GM12801 (cell line): ENCODE measurements around the gene TTC28.

Experiments used
- TF ChIP-seq, protein P1 (sequence below): IDR thresholded peaks from one replicate; pipeline ENCODE4 v1.5.1; 2011; ENCODE audit warnings: control low read depth; ENCODE audit not compliant: insufficient read length; ENCODE audit errors: extremely low read depth

TTC28 gene

DNA sequence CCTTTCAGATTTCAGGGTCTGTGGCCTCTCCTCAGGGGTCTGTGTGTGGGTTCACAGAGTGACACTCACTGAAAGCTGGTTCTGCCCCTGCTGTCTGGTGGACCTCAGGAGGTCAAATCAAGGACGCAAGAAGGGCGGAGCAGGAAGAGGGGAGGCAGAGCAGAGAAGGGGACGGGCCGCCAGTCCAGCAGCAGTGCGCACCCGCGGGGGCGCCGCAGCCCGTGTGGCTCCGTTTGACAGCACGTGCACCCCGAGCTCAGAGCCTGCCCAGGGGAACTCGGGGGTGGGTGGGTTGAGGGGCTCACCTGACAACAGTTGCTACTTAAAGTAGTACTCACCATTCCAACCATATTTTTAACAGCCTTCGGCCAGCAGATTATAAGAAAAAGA lies 689.2 kb downstream of the TTC28 start:
- TF ChIP-seq, protein P1, sequence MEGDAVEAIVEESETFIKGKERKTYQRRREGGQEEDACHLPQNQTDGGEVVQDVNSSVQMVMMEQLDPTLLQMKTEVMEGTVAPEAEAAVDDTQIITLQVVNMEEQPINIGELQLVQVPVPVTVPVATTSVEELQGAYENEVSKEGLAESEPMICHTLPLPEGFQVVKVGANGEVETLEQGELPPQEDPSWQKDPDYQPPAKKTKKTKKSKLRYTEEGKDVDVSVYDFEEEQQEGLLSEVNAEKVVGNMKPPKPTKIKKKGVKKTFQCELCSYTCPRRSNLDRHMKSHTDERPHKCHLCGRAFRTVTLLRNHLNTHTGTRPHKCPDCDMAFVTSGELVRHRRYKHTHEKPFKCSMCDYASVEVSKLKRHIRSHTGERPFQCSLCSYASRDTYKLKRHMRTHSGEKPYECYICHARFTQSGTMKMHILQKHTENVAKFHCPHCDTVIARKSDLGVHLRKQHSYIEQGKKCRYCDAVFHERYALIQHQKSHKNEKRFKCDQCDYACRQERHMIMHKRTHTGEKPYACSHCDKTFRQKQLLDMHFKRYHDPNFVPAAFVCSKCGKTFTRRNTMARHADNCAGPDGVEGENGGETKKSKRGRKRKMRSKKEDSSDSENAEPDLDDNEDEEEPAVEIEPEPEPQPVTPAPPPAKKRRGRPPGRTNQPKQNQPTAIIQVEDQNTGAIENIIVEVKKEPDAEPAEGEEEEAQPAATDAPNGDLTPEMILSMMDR: no peak

DNA sequence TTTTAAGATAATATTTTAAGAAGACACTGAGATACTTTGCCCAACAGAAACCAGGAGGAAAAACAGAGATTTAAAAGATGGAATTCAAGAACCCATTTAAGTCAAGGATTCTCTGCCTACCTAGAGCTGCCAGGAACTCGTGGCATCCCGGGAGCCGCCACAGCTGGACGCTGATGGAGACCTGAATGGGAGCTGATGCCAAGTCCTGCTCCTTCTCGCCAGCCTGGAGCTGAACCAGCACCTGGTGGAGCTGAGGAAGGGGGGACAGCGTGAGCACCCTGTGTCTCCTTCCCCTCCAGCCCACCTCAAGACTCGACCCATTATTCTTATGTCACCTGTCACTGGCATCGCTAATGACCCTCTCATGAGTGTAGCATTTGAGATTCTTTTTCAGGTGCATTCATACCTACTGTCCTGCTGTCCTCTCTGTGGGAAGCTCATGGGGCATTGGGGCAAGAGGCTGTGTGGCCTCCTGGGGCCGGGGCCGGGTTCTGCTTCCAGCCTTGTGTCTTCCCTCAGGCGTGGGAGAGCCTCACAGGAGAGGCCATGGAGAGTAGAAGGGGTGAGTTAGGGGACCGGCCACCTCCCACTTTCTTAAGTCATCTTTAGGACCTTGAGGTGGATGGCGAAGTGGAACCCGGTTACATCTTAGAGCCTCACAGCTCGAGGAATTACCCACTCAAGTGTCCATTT lies 689.7 kb downstream of the TTC28 start:
- TF ChIP-seq, protein P1: no peak

DNA sequence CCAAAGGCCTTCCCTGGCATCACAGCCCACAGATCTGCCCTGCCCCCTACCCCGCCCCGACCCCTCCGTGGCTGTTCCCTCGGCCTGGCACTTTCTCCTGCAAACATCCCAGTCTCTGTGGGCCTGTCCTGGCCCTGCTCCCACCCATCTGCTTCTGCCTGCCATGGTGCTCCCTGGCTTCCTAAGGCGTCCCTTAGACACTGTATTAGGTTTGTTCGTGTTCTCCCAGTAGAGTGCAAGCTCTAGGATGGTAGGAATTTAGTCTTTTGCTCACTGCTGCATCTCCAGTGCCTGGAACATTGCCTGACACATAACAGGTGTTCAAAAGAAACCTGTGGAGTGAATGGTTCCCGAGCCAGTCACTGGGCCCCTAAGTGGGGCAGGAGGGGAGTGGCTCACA lies 690.9 kb downstream of the TTC28 start:
- TF ChIP-seq, protein P1: no peak

DNA sequence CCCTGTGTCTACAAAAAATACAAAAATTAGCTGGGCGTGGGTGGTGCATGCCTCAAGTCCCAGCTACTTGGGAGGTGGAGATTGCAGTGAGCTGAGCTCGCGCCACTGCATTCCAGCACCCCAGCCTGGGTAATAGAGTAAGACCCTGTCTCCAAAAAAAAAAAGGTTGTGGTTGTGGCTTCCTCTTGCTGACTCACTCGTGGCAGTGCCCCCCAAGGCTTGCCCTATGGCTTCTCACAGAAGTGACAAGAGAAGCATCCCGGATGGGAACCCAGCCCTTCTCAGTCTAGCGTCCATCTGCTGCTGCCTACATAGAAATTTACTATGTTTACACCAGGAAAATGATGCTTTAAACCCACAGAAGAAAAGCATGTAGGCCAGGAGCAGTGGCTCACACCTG lies 692.1 kb downstream of the TTC28 start:
- TF ChIP-seq, protein P1: no peak

DNA sequence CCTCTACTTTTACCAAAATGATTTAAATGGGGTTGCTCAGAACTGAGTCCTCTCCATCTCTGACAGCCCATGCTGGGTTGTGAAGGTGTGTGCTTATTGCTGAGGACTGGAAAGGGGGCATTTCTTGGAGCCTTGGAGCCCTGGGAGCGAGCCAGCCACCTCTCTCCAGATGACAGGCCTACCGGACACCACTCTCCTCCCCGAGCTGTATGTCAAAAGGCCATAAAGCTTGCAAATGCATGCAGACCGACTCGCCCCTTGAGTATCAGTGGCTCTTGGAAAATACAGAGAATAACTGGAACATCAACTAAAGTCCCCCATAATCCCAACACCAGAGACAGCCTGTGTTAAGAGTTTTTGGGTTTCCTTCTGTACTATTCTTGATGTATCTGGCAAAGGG lies 692.7 kb downstream of the TTC28 start:
- TF ChIP-seq, protein P1: no peak

DNA sequence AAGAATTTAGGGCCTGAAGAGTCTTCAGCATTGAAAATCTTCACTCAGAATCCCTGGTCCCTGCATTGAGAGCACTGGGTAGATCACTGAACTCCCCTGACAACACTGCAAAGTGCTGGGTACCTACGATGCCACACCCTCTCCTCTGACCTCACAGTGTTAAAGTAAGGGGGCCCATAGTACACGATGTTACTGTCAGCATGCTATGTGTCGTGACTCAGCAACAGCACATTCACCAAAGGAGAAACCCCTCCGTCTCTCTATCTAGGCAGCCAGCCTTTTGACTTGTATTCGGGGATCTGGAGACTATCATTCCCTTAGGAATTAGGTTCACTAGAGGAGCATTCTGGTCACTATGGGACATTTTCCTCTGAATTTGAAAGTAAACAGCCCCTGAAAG lies 693.2 kb downstream of the TTC28 start:
- TF ChIP-seq, protein P1: no peak

DNA sequence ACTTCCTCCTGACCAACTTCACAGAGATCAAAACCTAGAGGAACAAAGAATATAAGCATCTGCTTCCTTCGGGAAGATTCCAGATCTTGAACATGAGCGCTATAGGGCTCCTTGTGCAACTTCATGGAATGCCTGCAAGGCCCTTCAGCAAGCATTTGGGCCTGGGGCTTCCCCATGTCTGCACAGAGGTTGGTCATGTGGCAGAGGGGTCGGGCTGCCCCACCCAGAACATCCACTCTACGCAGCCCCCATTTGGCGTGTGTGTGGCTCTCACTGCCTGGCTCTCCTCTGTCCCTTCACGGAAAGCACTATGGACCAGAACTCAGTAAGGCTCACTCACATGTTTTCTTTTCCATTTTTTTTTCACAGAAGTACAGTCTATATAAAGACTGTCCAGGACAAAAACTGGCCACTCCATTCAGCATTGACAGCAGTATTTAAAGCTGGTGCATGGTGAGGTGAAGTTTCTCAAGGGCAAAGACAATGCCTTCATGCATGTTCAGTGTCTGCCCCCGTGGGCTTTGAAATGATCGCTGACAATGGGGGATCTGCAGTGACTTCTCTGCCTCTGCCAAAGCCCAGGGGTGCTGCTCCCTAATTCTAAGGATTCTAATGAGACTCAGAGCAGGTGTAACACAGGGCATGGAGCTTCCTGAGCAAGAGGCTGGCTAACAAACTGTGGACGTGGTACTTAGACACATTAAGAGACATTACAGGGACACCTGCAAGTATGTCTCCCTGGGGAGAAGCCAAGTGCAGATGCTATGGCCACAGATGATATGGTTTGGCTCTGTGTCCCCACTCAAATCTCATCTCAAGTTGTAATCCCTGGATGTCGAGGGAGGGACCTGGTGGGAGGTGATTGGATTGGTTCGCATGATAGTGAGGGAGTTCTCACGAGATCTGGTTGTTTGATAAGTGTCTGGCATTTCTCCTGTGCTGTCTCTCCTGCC lies 694.0 kb downstream of the TTC28 start:
- TF ChIP-seq, protein P1: no peak
